BLaER1 (cell line): ENCODE results near the gene SAP30BP.
A peak's percentile ranks its signal among the peaks of the same experiment; 100 is the strongest.

Source experiments
- H3K27ac ChIP-seq: shearing (Covaris generic); formaldehyde crosslinking; 2 replicates; pipeline ENCODE4 v1.8.1; 2022
- H3K27me3 ChIP-seq: shearing (Covaris generic); formaldehyde crosslinking; 2 replicates; pipeline ENCODE4 v1.8.1; 2022
- H3K36me3 ChIP-seq: shearing (Covaris generic); formaldehyde crosslinking; 2 replicates; pipeline ENCODE4 v1.8.1; 2022
- H3K4me1 ChIP-seq: shearing (Covaris generic); formaldehyde crosslinking; 2 replicates; pipeline ENCODE4 v1.8.1; 2022
- H3K4me2 ChIP-seq: shearing (Covaris generic); formaldehyde crosslinking; 2 replicates; pipeline ENCODE4 v1.8.1; 2022
- H3K4me3 ChIP-seq: shearing (Covaris generic); formaldehyde crosslinking; 2 replicates; pipeline ENCODE4 v1.8.1; 2022
- H3K9ac ChIP-seq: shearing (Covaris generic); formaldehyde crosslinking; 2 replicates; pipeline ENCODE4 v1.8.1; 2022
- H3K9me3 ChIP-seq: shearing (Covaris generic); formaldehyde crosslinking; 2 replicates; pipeline ENCODE4 v1.8.1; 2022
- H4K20me1 ChIP-seq: shearing (Covaris generic); formaldehyde crosslinking; 2 replicates; pipeline ENCODE4 v1.8.1; 2022
- Cebpa-rat ChIP-seq: shearing (Covaris generic); IDR thresholded peaks from 2 replicates; pipeline ENCODE4 v1.8.1; 2022

SAP30BP gene

DNA sequence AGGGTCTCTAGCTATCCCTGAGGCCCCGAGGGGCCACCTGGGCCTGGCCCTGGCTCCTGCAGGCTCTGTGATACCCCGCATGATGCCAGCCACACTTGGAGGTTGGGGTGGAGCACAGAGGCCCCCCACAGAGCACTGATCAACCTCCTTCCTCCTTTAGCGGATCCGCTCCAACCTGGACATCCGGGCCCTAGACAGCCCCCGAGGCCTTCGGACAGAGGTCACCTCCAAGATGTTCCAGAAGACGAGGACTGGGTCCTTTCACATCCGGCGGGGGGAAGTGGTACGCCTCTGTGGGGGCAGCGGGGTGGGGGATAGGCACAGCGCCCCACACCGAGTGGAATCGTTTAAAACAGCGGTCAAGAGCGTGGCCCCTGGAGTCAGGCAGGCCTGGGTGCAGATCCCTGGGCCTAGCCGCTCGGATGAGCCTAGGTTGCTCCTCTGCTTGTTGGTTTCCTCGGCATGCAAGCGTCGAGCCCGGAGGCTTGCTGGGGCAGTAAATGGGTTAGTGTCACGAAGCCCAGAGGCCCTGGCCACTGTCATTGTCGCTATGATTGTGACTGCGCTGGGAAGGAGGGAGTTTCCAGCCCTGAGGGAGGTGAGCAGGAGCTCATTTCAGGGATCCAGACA is 64.1 kb downstream of the SAP30BP start:
- no peak overlapping the region for H3K4me2 ChIP-seq
- H3K36me3 ChIP-seq = no peaks in the 10 kb centered on the region
- H3K27ac ChIP-seq = no peak overlapping the region
- no peaks in the 10 kb centered on the region for H4K20me1 ChIP-seq
- no peaks in the 10 kb centered on the region for H3K27me3 ChIP-seq
- H3K4me1 ChIP-seq = peaks cover 17% of the 10 kb centered on the region
- no peak for TF ChIP-seq Cebpa-rat
- no peak overlapping the region for H3K4me3 ChIP-seq
- no peak overlapping the region for H3K9ac ChIP-seq
- H3K9me3 ChIP-seq = no peaks in the 10 kb centered on the region

DNA sequence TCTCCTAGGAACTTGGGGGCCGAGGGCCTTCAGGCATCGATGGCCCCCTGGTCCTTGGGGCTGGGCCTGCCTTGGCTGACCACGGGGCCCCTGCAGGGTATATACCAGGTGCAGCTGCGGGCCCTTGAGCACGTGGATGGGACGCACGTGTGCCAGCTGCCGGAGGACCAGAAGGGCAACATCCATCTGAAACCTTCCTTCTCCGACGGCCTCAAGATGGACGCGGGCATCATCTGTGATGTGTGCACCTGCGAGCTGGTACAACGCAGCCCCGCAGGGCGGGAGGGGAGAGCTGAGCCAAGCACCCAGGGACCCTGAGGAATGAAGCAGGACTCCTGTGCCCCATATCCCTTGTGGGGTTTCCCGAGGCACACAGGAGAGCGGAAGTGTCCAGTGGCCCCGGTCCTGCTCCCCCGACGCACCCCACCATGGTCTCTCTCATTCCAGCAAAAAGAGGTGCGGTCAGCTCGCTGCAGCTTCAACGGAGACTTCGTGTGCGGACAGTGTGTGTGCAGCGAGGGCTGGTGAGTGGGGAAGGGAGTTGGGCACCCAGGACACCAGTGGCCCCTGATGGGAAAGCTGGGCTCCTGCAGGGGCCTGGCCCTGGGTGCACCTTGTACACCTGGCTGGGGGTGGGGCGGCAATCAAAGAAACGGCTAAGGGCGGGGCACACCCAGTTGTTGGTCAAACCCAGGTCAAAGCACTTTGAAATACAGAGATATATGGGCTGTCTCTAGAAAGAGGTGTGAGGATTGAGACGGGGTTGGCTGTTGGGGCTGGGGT is 64.8 kb downstream of the SAP30BP start:
- no peak for TF ChIP-seq Cebpa-rat
- Histone ChIP-seq H3K4me1 (peaks cover 17% of the 10 kb centered on the region), H3K27me3 (no peaks in the 10 kb centered on the region), H3K27ac (no peak overlapping the region), H3K9ac (no peak overlapping the region), H4K20me1 (no peaks in the 10 kb centered on the region), H3K36me3 (no peaks in the 10 kb centered on the region), H3K9me3 (no peaks in the 10 kb centered on the region), H3K4me2 (no peak overlapping the region), H3K4me3 (no peak overlapping the region)

DNA sequence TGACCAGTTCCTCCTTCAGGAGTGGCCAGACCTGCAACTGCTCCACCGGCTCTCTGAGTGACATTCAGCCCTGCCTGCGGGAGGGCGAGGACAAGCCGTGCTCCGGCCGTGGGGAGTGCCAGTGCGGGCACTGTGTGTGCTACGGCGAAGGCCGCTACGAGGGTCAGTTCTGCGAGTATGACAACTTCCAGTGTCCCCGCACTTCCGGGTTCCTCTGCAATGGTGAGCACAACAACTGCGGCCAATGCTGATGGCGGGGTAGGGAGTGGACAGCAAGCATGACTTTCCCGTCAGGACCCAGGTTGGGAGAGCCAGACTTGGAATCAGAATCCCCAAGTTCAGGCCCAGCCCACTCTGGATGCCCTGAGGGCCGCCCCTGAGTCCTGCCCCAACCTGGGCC is 66.3 kb downstream of the SAP30BP start:
- no peaks in the 10 kb centered on the region for H3K36me3 ChIP-seq
- H3K4me2 ChIP-seq = no peak overlapping the region
- no peak overlapping the region for H3K27ac ChIP-seq
- H3K9ac ChIP-seq = no peak overlapping the region
- H3K9me3 ChIP-seq = no peaks in the 10 kb centered on the region
- H3K4me3 ChIP-seq = no peak overlapping the region
- no peaks in the 10 kb centered on the region for H3K27me3 ChIP-seq
- H3K4me1 ChIP-seq = peaks cover 26% of the 10 kb centered on the region
- H4K20me1 ChIP-seq = no peaks in the 10 kb centered on the region
- TF ChIP-seq Cebpa-rat = no peak

DNA sequence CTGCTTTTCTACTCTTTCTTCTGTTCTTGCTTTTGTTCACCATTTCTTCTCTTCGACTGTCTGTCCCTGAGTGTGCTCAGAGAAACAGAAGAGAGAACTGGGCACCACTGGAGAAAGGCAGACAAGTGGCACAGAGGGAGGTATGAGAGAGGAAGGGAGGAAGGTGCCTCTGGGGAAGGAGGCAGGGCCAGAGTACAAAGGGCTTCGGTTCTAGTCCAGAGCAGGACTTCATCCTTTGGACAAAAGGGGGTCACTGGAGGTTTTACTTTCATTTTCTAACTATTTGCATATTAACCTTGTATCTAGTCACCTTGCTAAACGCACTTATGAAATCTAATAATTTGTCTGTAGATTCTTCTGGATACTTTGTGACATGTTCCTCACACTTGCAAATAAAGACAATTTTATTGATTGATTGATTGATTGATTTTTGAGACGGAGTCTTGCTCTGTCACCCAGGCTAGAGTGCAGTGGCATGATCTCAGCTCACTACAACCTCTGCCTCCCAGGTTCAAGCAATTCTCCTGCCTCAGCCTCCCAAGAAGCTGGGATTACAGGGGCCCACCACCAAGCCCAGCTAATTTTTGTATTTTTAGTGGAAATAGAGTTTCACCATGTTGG is 67.6 kb downstream of the SAP30BP start:
- Histone ChIP-seq H4K20me1 (no peaks in the 10 kb centered on the region), H3K27ac (no peak overlapping the region), H3K4me3 (no peak overlapping the region), H3K9me3 (no peaks in the 10 kb centered on the region), H3K4me2 (peak overlapping the region; percentile 23), H3K36me3 (no peaks in the 10 kb centered on the region), H3K9ac (no peak overlapping the region; the same call in 1 of the 2 replicates), H3K4me1 (peaks cover 30% of the 10 kb centered on the region), H3K27me3 (no peaks in the 10 kb centered on the region)
- no peak for TF ChIP-seq Cebpa-rat

DNA sequence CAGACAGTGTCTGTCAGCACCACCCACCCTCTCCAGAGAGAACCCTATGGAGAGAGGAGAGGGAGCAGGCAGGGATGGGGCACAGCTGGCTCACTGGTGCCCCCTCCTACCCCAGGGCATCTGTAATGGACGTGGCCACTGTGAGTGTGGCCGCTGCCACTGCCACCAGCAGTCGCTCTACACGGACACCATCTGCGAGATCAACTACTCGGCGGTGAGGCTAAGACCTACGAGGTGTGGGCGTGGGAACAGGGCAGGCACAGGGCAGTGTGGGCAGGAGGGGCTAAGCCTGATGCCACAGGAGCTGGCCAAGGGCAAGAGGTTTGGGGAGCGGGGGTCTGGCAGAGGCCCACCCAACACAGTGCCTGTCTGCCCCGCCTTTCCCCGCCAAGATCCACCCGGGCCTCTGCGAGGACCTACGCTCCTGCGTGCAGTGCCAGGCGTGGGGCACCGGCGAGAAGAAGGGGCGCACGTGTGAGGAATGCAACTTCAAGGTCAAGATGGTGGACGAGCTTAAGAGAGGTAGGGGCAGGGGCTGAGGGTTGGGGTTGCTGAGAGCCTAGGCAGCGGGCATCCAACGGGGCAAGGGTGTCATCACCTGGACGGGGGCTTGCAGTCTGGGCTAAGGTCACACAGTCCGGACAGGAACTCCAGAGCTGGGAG is 69.2 kb downstream of the SAP30BP start:
- Histone ChIP-seq H3K4me1 (peaks cover 25% of the 10 kb centered on the region), H3K27ac (no peak overlapping the region), H4K20me1 (no peaks in the 10 kb centered on the region), H3K9me3 (no peaks in the 10 kb centered on the region), H3K27me3 (no peaks in the 10 kb centered on the region), H3K9ac (no peak overlapping the region), H3K36me3 (no peaks in the 10 kb centered on the region), H3K4me3 (no peak overlapping the region), H3K4me2 (no peak overlapping the region)
- no peak for TF ChIP-seq Cebpa-rat

DNA sequence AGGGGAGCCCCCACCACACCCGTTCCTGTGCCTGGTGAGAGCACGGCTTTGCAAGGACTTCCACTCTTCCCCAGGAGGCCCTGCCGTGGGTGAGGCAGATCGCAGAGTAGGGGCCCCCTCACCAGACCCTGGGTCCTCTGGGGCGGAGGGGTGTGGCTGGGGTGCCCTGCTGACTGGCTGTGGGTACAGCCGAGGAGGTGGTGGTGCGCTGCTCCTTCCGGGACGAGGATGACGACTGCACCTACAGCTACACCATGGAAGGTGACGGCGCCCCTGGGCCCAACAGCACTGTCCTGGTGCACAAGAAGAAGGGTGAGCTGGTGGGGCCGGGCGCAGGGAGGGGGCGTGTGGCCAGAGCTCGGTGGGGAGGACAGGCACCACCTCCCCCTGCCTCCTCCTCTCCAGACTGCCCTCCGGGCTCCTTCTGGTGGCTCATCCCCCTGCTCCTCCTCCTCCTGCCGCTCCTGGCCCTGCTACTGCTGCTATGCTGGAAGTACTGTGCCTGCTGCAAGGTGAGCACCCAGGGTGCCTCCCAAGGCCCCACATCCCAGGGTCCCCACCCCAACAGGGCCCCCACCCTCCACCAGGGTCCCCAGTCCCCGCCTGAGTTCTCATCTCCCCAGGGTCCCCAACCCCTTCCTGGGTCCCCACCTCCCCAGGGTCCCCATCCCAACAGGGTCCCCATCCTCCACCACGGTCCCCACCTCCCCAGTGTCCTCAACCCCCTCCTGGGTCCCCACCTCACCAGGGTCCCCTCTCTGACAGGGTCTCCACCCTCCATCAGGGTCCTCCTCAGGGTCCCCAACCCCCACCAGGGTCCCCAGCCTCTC is 70.2 kb downstream of the SAP30BP start:
- no peaks in the 10 kb centered on the region for H3K36me3 ChIP-seq
- H3K9me3 ChIP-seq = no peaks in the 10 kb centered on the region
- no peak overlapping the region for H3K4me3 ChIP-seq
- H3K27me3 ChIP-seq = no peaks in the 10 kb centered on the region
- H3K9ac ChIP-seq = no peak overlapping the region
- no peak for TF ChIP-seq Cebpa-rat
- 0 out of 2 replicates have a peak overlapping the region, but pooled peaks have one; percentile 26 for H3K27ac ChIP-seq
- H3K4me2 ChIP-seq = peak overlapping the region; percentile 62
- peaks cover 25% of the 10 kb centered on the region for H3K4me1 ChIP-seq
- no peaks in the 10 kb centered on the region for H4K20me1 ChIP-seq

DNA sequence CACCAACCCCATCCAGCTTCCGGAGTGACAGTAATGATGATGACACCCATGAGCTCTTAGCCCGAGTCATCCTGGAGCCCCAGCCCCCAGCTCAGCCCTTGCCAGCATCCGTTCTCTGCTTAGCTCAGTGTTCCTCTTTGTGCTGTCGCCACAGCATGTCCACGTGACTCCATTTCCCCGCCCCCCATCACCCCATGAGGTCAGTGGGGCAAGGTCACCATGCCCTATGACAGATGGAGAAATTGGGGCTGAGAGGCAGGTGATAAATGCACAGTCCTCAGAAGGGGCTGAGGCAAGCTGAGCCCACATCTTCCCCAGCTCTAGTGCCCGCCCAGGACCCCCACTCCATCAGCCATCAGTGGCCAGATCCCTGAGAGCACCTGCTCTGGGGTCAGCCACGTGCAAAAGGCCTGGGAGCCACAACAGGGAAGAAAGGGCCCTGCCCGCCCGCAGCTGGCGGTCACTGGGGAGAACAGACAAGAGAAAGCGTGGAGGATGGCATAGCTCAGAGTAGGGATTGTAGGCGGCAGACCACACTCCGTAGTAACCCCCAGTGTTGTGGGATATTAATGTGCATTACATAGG is 71.2 kb downstream of the SAP30BP start:
- peak overlapping the region; percentile 44 for H3K27ac ChIP-seq
- TF ChIP-seq Cebpa-rat = no peak
- H3K4me3 ChIP-seq = no peak overlapping the region

DNA sequence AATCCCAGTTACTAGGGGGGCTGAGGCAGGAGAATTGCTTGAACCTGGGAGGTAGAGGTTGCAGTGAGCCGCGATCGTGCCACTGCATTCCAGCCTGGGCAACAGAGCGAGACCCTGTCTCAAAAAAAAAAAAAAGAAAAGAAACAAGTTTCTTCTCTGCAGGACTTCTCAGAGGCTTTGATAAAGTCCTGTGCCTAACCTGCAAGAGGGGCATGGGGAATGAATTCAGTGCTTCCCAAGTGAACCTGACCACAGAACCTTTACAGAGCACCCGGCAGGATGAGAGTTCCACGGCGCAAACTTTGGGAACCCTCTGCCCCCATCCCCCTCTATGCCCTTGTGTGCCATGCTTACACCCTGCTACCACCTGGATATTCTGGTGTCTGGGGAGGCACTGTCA is 72.0 kb downstream of the SAP30BP start:
- Histone ChIP-seq H3K4me3 (no peak overlapping the region), H3K4me1 (peaks cover 24% of the 10 kb centered on the region), H4K20me1 (no peaks in the 10 kb centered on the region), H3K9ac (no peak overlapping the region), H3K4me2 (no peak overlapping the region), H3K9me3 (no peaks in the 10 kb centered on the region), H3K27me3 (no peaks in the 10 kb centered on the region), H3K36me3 (no peaks in the 10 kb centered on the region), H3K27ac (no peak overlapping the region)
- no peak for TF ChIP-seq Cebpa-rat

More for the DNA sequence above, 71.2 kb downstream of the SAP30BP start:
- no peaks in the 10 kb centered on the region for H3K36me3 ChIP-seq
- no peaks in the 10 kb centered on the region for H4K20me1 ChIP-seq
- H3K4me1 ChIP-seq = peaks cover 25% of the 10 kb centered on the region
- no peaks in the 10 kb centered on the region for H3K27me3 ChIP-seq
- peak overlapping the region; percentile 62 for H3K4me2 ChIP-seq
- H3K9me3 ChIP-seq = no peaks in the 10 kb centered on the region
- peak overlapping the region; percentile 35; the same call in 1 of the 2 replicates for H3K9ac ChIP-seq

DNA sequence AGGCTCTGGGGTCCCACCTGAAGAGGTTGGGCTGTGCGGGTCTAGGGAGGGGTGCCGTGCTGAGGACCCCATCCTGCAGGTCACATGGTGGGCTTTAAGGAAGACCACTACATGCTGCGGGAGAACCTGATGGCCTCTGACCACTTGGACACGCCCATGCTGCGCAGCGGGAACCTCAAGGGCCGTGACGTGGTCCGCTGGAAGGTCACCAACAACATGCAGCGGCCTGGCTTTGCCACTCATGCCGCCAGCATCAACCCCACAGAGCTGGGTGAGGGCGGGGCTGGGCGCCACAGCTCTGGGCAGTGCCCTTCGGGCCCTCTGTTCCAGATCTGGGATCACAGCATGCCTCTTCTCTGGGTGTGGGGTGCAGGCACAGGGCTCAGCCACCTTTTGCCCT is 72.7 kb downstream of the SAP30BP start:
- H3K27ac ChIP-seq = no peak overlapping the region

More for the DNA sequence above, 72.7 kb downstream of the SAP30BP start:
- H3K9me3 ChIP-seq = no peaks in the 10 kb centered on the region
- no peaks in the 10 kb centered on the region for H3K27me3 ChIP-seq
- no peaks in the 10 kb centered on the region for H4K20me1 ChIP-seq
- no peak overlapping the region for H3K9ac ChIP-seq
- peaks cover 18% of the 10 kb centered on the region for H3K4me1 ChIP-seq
- H3K4me2 ChIP-seq = no peak overlapping the region
- no peak overlapping the region for H3K4me3 ChIP-seq
- H3K36me3 ChIP-seq = no peaks in the 10 kb centered on the region
- no peak for TF ChIP-seq Cebpa-rat
